Activated CD4-positive, alpha-beta memory T cell treated with anti-CD3 and anti-CD28 coated beads for 36 hours (primary cell): ENCODE results near the gene LBHD2. TPM values are rescaled to one million over a fixed set of nuclear protein-coding genes. Genes with fewer than 3 reads are reported as not detected.

ENCODE experiments used
- CTCF ChIA-PET: fragments of 350-600 bp; sonication (Branson Sonifier 250); formaldehyde crosslinking; loops from one replicate; lab custom pipeline; 2021; ENCODE audit warnings: antibody characterized with exemption, inconsistent platforms; lab: Charles Lee
- POLR2A ChIA-PET: fragments of 350-600 bp; sonication (Branson Sonifier 250); formaldehyde crosslinking; loops from one replicate; lab custom pipeline; 2021; ENCODE audit warnings: antibody characterized with exemption; lab: Charles Lee
- DNase-seq: peaks from one replicate; pipeline ENCODE4 v3.0.0-alpha.2; 2020
- H3K27ac Mint-ChIP-seq: one replicate; pipeline ENCODE4 v1.8.0; 2021; ENCODE audit warnings: mixed read lengths
- H3K27me3 Mint-ChIP-seq: one replicate; pipeline ENCODE4 v1.8.0; 2021; ENCODE audit warnings: mixed read lengths
- H3K36me3 Mint-ChIP-seq: one replicate; pipeline ENCODE4 v1.8.0; 2021; ENCODE audit warnings: mixed read lengths
- H3K4me1 Mint-ChIP-seq: one replicate; pipeline ENCODE4 v1.8.0; 2021; ENCODE audit warnings: low read depth, mixed read lengths
- H3K4me3 Mint-ChIP-seq: one replicate; pipeline ENCODE4 v1.8.0; 2021; ENCODE audit warnings: mild to moderate bottlenecking, mixed read lengths
- H3K9me3 Mint-ChIP-seq: one replicate; pipeline ENCODE4 v1.8.0; 2021; ENCODE audit warnings: mixed read lengths
- intact Hi-C: fragments of 100-400 bp; cut with micrococcal nuclease; formaldehyde crosslinking; loops from one replicate; pipeline ENCODE4 v1.15.1; 2023
- total RNA-seq, 2 experiments: library from RNA; stranded (reverse); gene quantifications; one replicate each; pipeline ENCODE4 v1.2.3, GENCODE V29; 2021

LBHD2 gene
- total RNA-seq, 2 experiments from 2014 or later, result not detected

DNA sequence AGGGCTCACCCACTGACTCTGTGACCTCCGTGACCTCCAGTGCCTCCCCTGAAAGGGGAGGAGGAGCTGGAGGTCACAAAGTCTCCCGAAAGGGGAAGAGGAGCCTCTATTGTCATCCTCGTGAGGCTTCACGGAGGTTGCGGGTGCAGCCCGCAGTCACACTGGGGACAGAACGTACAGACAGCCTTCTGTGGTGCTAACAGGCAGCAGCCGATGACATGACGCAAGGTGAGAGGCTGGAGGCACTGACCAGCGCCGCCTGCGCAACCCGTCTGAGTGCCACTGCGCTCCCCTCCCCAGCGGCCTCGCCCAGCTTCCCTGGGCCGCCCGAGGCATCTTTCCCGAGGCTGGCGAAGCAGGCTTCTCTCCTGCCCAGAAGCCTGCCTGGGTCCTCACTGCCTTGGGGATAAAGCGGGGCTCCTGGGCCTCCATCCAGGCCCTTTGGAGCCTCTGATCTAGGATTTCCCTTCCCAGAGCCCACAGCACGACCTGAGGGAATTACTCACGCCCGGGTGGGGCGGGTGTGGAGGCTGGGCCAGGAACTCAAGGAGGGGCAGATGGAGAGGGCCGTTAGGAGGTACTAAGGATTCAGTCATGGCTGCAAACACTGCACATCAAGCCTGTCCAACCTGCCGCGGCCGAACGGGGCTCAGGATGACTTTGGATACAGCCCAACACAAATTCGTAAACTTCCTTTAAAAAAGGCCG is 12.3 kb upstream of the LBHD2 start:
- no peaks in the 10 kb centered on the region for H3K36me3 Mint-ChIP-seq
- no peak for DNase-seq
- no peaks in the 10 kb centered on the region for H3K9me3 Mint-ChIP-seq
- POLR2A ChIA-PET, result no interaction called here
- peaks cover 4% of the 10 kb centered on the region for H3K27me3 Mint-ChIP-seq
- no peaks in the 10 kb centered on the region for H3K4me1 Mint-ChIP-seq
- intact Hi-C loops, result no loop called here
- H3K27ac Mint-ChIP-seq, result no peak overlapping the region
- H3K4me3 Mint-ChIP-seq, result no peak overlapping the region
- CTCF ChIA-PET, result no interaction called here

DNA sequence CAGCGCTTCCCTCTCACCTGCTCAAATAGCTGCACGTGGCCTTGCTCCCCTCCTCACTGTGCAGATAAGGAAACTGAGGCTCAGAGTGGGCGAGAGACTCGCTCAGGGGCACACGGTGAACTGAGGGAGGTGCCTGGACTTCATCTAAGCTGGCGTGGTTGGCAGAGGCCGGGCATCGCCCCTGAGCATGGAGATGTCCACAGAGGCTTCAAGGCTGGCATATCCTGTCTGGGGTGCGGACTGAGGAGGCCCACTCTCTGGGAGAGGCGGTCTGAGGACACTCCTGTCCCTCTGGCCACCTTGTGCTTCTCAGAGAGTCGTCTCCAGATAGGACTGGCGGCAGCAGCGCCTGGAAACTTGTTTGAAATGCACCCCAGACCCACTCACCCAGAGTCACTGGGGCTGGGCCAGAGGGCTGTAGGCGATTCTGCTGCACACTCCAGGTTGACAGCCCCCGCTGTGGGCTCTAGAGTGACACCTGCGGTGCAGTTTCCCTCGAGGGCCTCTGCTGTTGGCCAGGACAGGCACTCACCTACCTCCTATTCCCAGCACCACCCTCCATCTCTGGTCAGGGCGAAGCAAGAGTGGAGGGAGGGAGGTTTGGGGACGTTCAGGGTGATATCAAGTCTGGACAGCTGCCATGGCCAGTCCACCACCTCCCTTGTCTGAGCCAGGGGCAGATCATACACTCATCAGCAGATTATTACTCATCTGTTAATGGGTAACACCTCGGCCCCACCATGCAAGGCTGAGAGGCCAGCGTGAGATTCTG is 11.2 kb upstream of the LBHD2 start:
- Mint-ChIP-seq H3K4me3 (no peak overlapping the region), H3K27ac (no peak overlapping the region), H3K27me3 (peaks cover 4% of the 10 kb centered on the region), H3K4me1 (no peaks in the 10 kb centered on the region), H3K36me3 (no peaks in the 10 kb centered on the region), H3K9me3 (no peaks in the 10 kb centered on the region)
- DNase-seq, result no peak
- intact Hi-C loops, result no loop called here
- CTCF ChIA-PET, result interaction anchor here (4.6 kb wide), 1 partner anchor 33 kb away, joined by 31 read pairs; no protein-coding TSS in a partner anchor
- POLR2A ChIA-PET, result no interaction called here

DNA sequence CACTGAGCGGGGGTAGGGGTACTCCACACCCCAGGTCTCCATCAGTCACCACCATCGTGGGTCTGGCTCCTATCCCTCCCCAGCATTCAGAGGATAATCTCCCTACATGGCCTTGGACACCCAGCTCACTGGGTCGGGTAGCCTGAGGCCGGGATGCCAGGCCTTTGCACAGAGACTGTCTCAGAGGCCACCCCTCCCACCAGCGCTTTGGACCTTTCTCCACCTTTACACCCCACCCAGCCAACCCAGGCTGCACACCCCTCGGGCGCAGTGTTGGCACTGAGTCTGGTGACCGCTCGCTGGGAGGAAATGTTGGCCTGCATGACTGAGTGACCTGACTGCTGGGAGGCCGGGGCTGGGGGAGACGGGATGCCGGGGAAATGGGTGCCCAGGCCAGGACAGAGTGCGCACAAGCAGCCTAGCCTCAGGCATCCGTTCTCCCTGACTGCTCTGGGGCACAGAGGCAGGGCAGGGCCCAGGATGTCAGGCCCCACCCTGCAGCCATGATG is 10.6 kb upstream of the LBHD2 start:
- CTCF ChIA-PET, result interaction anchor here (1.0 to 4.6 kb wide), 3 partner anchors 10 to 113 kb away, joined by 3 to 31 read pairs (median 6); no protein-coding TSS in a partner anchor
- no peak for DNase-seq
- H3K4me1 Mint-ChIP-seq, result no peaks in the 10 kb centered on the region
- POLR2A ChIA-PET, result no interaction called here
- no peak overlapping the region for H3K4me3 Mint-ChIP-seq
- H3K36me3 Mint-ChIP-seq, result no peaks in the 10 kb centered on the region
- H3K27ac Mint-ChIP-seq, result no peak overlapping the region
- H3K9me3 Mint-ChIP-seq, result no peaks in the 10 kb centered on the region
- intact Hi-C loops, result no loop called here
- peaks cover 4% of the 10 kb centered on the region for H3K27me3 Mint-ChIP-seq

GRCh38 chr14:103073876-103074728 is 9.9 kb upstream of the LBHD2 start:
- ChIA-PET POLR2A (no interaction called here), CTCF (interaction anchor here (0.9 to 4.6 kb wide), 10 partner anchors 10 to 380 kb away, joined by 3 to 34 read pairs (median 6); partner anchors contain the start of gene LBHD2)
- no peaks in the 10 kb centered on the region for H3K9me3 Mint-ChIP-seq
- no peak overlapping the region for H3K4me3 Mint-ChIP-seq
- no peaks in the 10 kb centered on the region for H3K4me1 Mint-ChIP-seq
- H3K27ac Mint-ChIP-seq, result no peak overlapping the region
- DNase-seq, result no peak
- H3K27me3 Mint-ChIP-seq, result peaks cover 4% of the 10 kb centered on the region
- no peaks in the 10 kb centered on the region for H3K36me3 Mint-ChIP-seq
- intact Hi-C loops, result no loop called here

GRCh38 chr14:103074729-103075367 is 9.2 kb upstream of the LBHD2 start:
- H3K36me3 Mint-ChIP-seq, result no peaks in the 10 kb centered on the region
- CTCF ChIA-PET, result interaction anchor here (0.7 to 4.6 kb wide), 13 partner anchors 9 to 381 kb away, joined by 3 to 34 read pairs (median 4); partner anchors contain the start of gene LBHD2
- POLR2A ChIA-PET, result no interaction called here
- H3K27ac Mint-ChIP-seq, result no peak overlapping the region
- H3K9me3 Mint-ChIP-seq, result no peaks in the 10 kb centered on the region
- H3K4me3 Mint-ChIP-seq, result no peak overlapping the region
- intact Hi-C loops, result no loop called here
- peaks cover 4% of the 10 kb centered on the region for H3K27me3 Mint-ChIP-seq
- peak; percentile 27 for DNase-seq
- no peaks in the 10 kb centered on the region for H3K4me1 Mint-ChIP-seq

GRCh38 chr14:103078420-103078749 is 5.6 kb upstream of the LBHD2 start:
- no peaks in the 10 kb centered on the region for H3K36me3 Mint-ChIP-seq
- intact Hi-C loops, result loop anchor here (1.0 kb wide), 2 partner anchors 63 to 214 kb away; no protein-coding TSS in a partner anchor
- H3K4me1 Mint-ChIP-seq, result no peaks in the 10 kb centered on the region
- DNase-seq, result peak; percentile 83
- H3K4me3 Mint-ChIP-seq, result no peak overlapping the region
- H3K27me3 Mint-ChIP-seq, result peaks cover 4% of the 10 kb centered on the region
- ChIA-PET POLR2A (interaction anchor here (1.1 kb wide), 1 partner anchor 22 kb away, joined by 3 read pairs; no protein-coding TSS in a partner anchor), CTCF (interaction anchor here (0.7 to 3.4 kb wide), 7 partner anchors 27 to 484 kb away, joined by 3 to 19 read pairs (median 3); no protein-coding TSS in a partner anchor)
- H3K27ac Mint-ChIP-seq, result no peak overlapping the region
- no peaks in the 10 kb centered on the region for H3K9me3 Mint-ChIP-seq

- Mint-ChIP-seq H3K4me3 (no peak overlapping the region), H3K9me3 (no peaks in the 10 kb centered on the region), H3K27me3 (peaks cover 5% of the 10 kb centered on the region), H3K27ac (no peak overlapping the region), H3K4me1 (no peaks in the 10 kb centered on the region), H3K36me3 (no peaks in the 10 kb centered on the region)
- ChIA-PET CTCF (interaction anchor here (0.5 to 3.4 kb wide), 7 partner anchors 26 to 384 kb away, joined by 3 to 19 read pairs (median 3); no protein-coding TSS in a partner anchor), POLR2A (interaction anchor here (0.8 to 1.1 kb wide), 2 partner anchors 21 to 217 kb away, joined by 3 to 6 read pairs; no protein-coding TSS in a partner anchor)
- DNase-seq, result no peak
- intact Hi-C loops, result loop anchor here (1.0 kb wide), 2 partner anchors 62 to 213 kb away; no protein-coding TSS in a partner anchor
These were observed 5.0 kb upstream of the LBHD2 start for GRCh38 chr14:103078860-103079587.

DNA sequence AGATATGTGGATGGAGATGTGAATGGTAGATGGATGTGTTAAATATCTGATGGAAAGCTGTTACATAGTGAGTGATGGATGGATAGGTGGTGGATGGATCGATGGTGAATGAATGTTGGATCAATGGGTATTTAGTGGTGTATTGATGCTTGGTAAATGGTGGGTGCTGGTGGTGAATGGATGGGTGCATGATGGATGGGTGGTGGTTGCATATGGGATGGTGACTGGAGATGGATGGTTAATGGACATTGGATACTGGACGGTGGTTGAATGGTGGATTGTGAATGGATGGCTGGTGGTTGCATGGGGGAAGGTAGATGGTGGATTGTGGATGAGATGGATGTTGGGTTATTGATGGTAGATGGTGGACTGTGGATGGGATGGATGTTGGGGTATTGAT is 2.1 kb upstream of the LBHD2 start:
- ChIA-PET POLR2A (no interaction called here), CTCF (no interaction called here)
- Mint-ChIP-seq H3K27ac (no peak overlapping the region), H3K4me1 (no peaks in the 10 kb centered on the region), H3K9me3 (no peaks in the 10 kb centered on the region), H3K36me3 (no peaks in the 10 kb centered on the region), H3K27me3 (peaks cover 13% of the 10 kb centered on the region), H3K4me3 (no peak overlapping the region)
- no peak for DNase-seq
- intact Hi-C loops, result no loop called here

DNA sequence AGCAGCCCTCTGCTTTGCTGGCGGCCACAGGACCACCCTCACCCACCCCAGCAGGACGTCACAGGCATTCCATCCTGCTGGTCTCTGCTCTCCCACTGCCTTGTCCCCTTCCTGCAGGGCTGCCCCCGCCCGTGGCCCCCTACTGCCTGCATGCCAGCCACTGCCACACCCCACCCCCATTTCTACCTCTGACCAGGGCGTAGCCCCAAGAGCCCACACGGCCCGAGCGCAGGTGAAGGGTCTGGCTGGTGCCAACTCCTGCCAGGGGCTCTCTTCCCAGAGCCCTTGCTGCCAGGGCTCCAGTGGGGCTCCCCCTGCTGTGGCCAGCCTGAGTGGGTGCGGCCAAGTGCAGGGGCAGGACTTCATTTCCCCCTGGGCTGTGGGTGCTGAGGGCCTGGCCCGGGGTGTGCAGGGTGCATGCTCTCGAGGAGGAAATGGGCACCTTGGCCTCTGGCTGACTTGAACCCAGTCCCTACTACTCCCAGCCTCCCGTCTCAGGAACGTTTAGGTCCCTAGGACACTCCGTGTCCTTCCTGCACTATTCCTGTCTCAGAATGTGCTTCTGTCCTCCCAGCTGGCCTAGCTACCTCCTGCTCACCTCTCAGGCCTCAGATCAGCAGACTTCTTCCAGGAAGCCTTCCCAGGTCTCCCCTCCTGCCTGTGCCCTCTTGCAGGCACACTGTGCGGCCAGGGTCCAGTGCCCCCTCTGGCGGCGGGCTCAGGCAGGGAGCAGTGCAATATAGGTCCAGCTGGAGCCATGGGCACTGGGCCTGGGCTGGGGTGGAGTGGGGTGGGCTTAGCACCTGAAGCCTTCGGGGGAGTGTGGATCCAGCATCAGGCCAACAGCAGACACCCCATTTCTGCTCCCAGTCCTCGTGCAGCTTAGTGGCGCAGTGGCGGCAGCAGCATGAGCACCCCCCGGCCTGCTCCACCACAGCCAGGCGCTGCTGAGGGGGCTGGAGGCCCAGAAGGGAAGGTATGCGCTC is 1.4 kb downstream of the LBHD2 start:
- H3K4me3 Mint-ChIP-seq, result no peak overlapping the region
- no peaks in the 10 kb centered on the region for H3K4me1 Mint-ChIP-seq
- ChIA-PET CTCF (interaction anchor here (1.5 kb wide), 1 partner anchor 10 kb away, joined by 6 read pairs; no protein-coding TSS in a partner anchor), POLR2A (no interaction called here)
- DNase-seq, result no peak
- no peak overlapping the region for H3K27ac Mint-ChIP-seq
- peaks cover 13% of the 10 kb centered on the region for H3K27me3 Mint-ChIP-seq
- H3K36me3 Mint-ChIP-seq, result no peaks in the 10 kb centered on the region
- H3K9me3 Mint-ChIP-seq, result no peaks in the 10 kb centered on the region
- intact Hi-C loops, result no loop called here
